OCI-LY7 (cell line): ENCODE results near the gene CASP2. TPM values are rescaled to one million over a fixed set of nuclear protein-coding genes. Genes with fewer than 3 reads are reported as not detected.

Source experiments
- BruUV-seq: library from RNA; stranded (reverse); fragments of 400-500 nt; replicated peaks from 2 replicates; lab custom pipeline; 2021; lab: Mats Ljungman, UMichigan
- CTCF ChIA-PET: fragments of 300-600 bp; sonication (Branson Sonifier 250); formaldehyde crosslinking; loops from one replicate; lab custom pipeline; 2022; ENCODE audit warnings: antibody characterized with exemption; ENCODE audit not compliant: unreplicated experiment; lab: Charles Lee
- POLR2A ChIA-PET: fragments of 300-600 bp; sonication (Branson Sonifier 250); formaldehyde crosslinking; loops from one replicate; lab custom pipeline; 2022; ENCODE audit warnings: antibody characterized with exemption; lab: Charles Lee
- DNase-seq: peaks from one replicate; pipeline ENCODE4 v3.0.0-alpha.2; 2015; ENCODE audit warnings: low spot score
- H2AFZ ChIP-seq: fragments of 200-600 bp; sonication (generic), shearing (Covaris generic); 2 replicates; pipeline ENCODE4 v1.6.1; 2014; ENCODE audit warnings: mild to moderate bottlenecking, antibody characterized with exemption, low read length, moderate library complexity
- H3K27ac ChIP-seq: fragments of 200-600 bp; sonication (generic); 2 replicates; pipeline ENCODE4 v1.5.1; 2014; ENCODE audit warnings: mixed run types, low read depth, mild to moderate bottlenecking, moderate library complexity, low read length, inconsistent platforms; ENCODE audit not compliant: poor library complexity, severe bottlenecking
- H3K36me3 ChIP-seq: fragments of 200-600 bp; sonication (generic); 2 replicates; pipeline ENCODE4 v1.6.1; 2014; ENCODE audit warnings: mild to moderate bottlenecking, antibody characterized with exemption, low read length, moderate library complexity, mixed read lengths; ENCODE audit not compliant: insufficient read depth
- H3K4me1 ChIP-seq: fragments of 200-600 bp; sonication (generic); 2 replicates; pipeline ENCODE4 v1.5.1; 2014; ENCODE audit warnings: mild to moderate bottlenecking, low read length; ENCODE audit not compliant: insufficient read depth, poor library complexity, severe bottlenecking
- H3K4me2 ChIP-seq: fragments of 200-600 bp; sonication (generic); 2 replicates; pipeline ENCODE4 v1.6.1; 2014; ENCODE audit warnings: mild to moderate bottlenecking, low read length
- H3K4me3 ChIP-seq: fragments of 200-600 bp; sonication (generic); 2 replicates; pipeline ENCODE4 v1.5.1; 2014; ENCODE audit warnings: mild to moderate bottlenecking, low read depth, low read length; ENCODE audit not compliant: poor library complexity, severe bottlenecking
- H3K79me2 ChIP-seq: fragments of 200-600 bp; sonication (generic); 2 replicates; pipeline ENCODE4 v1.6.1; 2016; ENCODE audit warnings: low read depth, mild to moderate bottlenecking, low read length, moderate library complexity, mixed read lengths; ENCODE audit not compliant: insufficient read depth
- H3K9me2 ChIP-seq: fragments of 200-600 bp; sonication (generic); 2 replicates; pipeline ENCODE4 v1.6.1; 2016; ENCODE audit warnings: mild to moderate bottlenecking, low read length, mixed read lengths; ENCODE audit not compliant: insufficient read depth
- H3K9me3 ChIP-seq: fragments of 200-600 bp; sonication (generic); 2 replicates; pipeline ENCODE4 v1.6.1; 2014; ENCODE audit warnings: mild to moderate bottlenecking, mixed run types, low read length, mixed read lengths
- H4K20me1 ChIP-seq: fragments of 200-600 bp; sonication (generic); 2 replicates; pipeline ENCODE4 v1.6.1; 2014; ENCODE audit warnings: mild to moderate bottlenecking, antibody characterized with exemption, low read length, moderate library complexity, mixed read lengths; ENCODE audit not compliant: insufficient read depth
- EZH2phosphoT487 ChIP-seq: fragments of 200-600 bp; sonication (generic); IDR thresholded peaks from 2 replicates; pipeline ENCODE4 v1.6.1; 2018; ENCODE audit warnings: low read depth, borderline replicate concordance, mild to moderate bottlenecking, mixed run types, antibody characterized with exemption, low read length, moderate library complexity, mixed read lengths
- intact Hi-C: fragments of 100-400 bp; cut with micrococcal nuclease; formaldehyde crosslinking; loops from one replicate; pipeline ENCODE4 v1.10.0; 2022; ENCODE audit not compliant: unreplicated experiment
- total RNA-seq, 2 experiments: library from RNA; depleted of rRNA in 1 of 2; stranded (reverse); fragments of >200 nt in 1 of 2; shearing (Covaris generic) in 1 of 2; gene quantifications; 2 replicates each; pipeline ENCODE4 v1.2.3, GENCODE V29; 2014 to 2022
- TF ChIP-seq, protein P1 (sequence below): fragments of 200-600 bp; sonication (generic); conservative IDR thresholded peaks from 2 replicates; pipeline ENCODE4 v1.5.1; 2014; ENCODE audit warnings: mild to moderate bottlenecking, antibody characterized with exemption, low read length, moderate library complexity, mixed read lengths

CASP2 gene
- total RNA-seq, 2 experiments from 2014 or later = 27.2 to 61.6 TPM

- no peaks in the 10 kb centered on the region for H3K9me2 ChIP-seq
- peak overlapping the region; percentile 17 for H3K4me3 ChIP-seq
- H3K4me1 ChIP-seq = peaks cover 39% of the 10 kb centered on the region
- peaks cover 6% of the 10 kb centered on the region; the same call in 1 of the 2 replicates for H4K20me1 ChIP-seq
- TF ChIP-seq EZH2phosphoT487 = no peak
- TF ChIP-seq, protein P1, sequence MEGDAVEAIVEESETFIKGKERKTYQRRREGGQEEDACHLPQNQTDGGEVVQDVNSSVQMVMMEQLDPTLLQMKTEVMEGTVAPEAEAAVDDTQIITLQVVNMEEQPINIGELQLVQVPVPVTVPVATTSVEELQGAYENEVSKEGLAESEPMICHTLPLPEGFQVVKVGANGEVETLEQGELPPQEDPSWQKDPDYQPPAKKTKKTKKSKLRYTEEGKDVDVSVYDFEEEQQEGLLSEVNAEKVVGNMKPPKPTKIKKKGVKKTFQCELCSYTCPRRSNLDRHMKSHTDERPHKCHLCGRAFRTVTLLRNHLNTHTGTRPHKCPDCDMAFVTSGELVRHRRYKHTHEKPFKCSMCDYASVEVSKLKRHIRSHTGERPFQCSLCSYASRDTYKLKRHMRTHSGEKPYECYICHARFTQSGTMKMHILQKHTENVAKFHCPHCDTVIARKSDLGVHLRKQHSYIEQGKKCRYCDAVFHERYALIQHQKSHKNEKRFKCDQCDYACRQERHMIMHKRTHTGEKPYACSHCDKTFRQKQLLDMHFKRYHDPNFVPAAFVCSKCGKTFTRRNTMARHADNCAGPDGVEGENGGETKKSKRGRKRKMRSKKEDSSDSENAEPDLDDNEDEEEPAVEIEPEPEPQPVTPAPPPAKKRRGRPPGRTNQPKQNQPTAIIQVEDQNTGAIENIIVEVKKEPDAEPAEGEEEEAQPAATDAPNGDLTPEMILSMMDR = no peak
- BruUV-seq = TSS peak; percentile 87
- peak overlapping the region; percentile 56 for H3K4me2 ChIP-seq
- H3K9me3 ChIP-seq = 0 out of 2 replicates have a peak, but pooled peaks cover 5% of the 10 kb centered on the region
- CTCF ChIA-PET = no interaction called here
- peak overlapping the region; percentile 28 for H3K27ac ChIP-seq
- peak overlapping the region; percentile 93; the same call in 1 of the 2 replicates for H2AFZ ChIP-seq
- POLR2A ChIA-PET = interaction anchor here (0.7 to 1.5 kb wide), 7 partner anchors 10 to 83 kb away, joined by 3 to 7 read pairs (median 6); partner anchors contain the start of gene GSTK1
- H3K79me2 ChIP-seq = peaks cover 33% of the 10 kb centered on the region
- intact Hi-C loops = loop anchor here (5.0 kb wide), 2 partner anchors 480 to 1550 kb away; partner anchors contain the start of gene SSBP1
- peaks cover 39% of the 10 kb centered on the region for H3K36me3 ChIP-seq
- DNase-seq = peak; percentile 7
Measured at GRCh38 chr7:143287339-143287934, 714 bp upstream of the CASP2 start.

DNA sequence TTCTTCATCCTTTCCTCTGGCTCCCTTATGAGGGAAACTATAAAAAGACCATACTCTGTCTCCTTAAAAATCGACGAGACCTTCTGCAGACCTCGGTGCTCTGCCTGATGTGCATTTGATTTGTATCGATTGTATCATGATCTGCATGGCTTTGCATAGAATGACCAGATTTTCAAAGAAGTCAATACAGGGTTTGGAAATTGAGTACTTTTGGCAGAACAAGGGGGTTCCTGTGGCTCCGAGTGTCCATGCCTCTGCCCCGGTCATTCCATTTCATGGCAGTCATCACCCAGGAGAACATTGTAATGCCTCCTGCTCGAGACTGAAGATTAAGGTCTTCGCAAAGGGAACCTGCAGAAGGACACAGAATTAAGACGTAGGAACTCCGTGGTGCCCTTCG lies 685 bp downstream of the CASP2 start:
- Histone ChIP-seq H3K36me3 (peaks cover 53% of the 10 kb centered on the region), H3K79me2 (peaks cover 33% of the 10 kb centered on the region), H3K9me2 (no peaks in the 10 kb centered on the region), H3K4me1 (peaks cover 30% of the 10 kb centered on the region), H2AFZ (peak overlapping the region; percentile 36; the same call in 1 of the 2 replicates), H4K20me1 (peaks cover 6% of the 10 kb centered on the region; the same call in 1 of the 2 replicates), H3K27ac (peak overlapping the region; percentile 66), H3K4me2 (peak overlapping the region; percentile 88), H3K9me3 (0 out of 2 replicates have a peak, but pooled peaks cover 5% of the 10 kb centered on the region), H3K4me3 (peak overlapping the region; percentile 95)
- ChIA-PET POLR2A (interaction anchor here (0.5 to 1.2 kb wide), 5 partner anchors 9 to 1312 kb away, joined by 3 to 8 read pairs (median 6); no protein-coding TSS in a partner anchor), CTCF (no interaction called here)
- TF ChIP-seq, protein P1 = no peak
- TF ChIP-seq EZH2phosphoT487 = no peak
- DNase-seq = peak; percentile 19
- BruUV-seq = TSS peak; percentile 70
- intact Hi-C loops = loop anchor here (5.0 kb wide), 2 partner anchors 482 to 1552 kb away; partner anchors contain the start of gene SSBP1
